Liver (tissue), 1 donor: Measurements from ENCODE around the gene SRRM2.

ENCODE experiments used
- HNF4G ChIP-seq: IDR thresholded peaks from 2 replicates; pipeline ENCODE4 v1.6.1; 2016; ENCODE audit warnings: antibody characterized with exemption
- SP1 ChIP-seq: IDR thresholded peaks from 2 replicates; pipeline ENCODE4 v1.6.1; 2018; ENCODE audit warnings: antibody characterized with exemption, mild to moderate bottlenecking
- donor health status: healthy.

DNA sequence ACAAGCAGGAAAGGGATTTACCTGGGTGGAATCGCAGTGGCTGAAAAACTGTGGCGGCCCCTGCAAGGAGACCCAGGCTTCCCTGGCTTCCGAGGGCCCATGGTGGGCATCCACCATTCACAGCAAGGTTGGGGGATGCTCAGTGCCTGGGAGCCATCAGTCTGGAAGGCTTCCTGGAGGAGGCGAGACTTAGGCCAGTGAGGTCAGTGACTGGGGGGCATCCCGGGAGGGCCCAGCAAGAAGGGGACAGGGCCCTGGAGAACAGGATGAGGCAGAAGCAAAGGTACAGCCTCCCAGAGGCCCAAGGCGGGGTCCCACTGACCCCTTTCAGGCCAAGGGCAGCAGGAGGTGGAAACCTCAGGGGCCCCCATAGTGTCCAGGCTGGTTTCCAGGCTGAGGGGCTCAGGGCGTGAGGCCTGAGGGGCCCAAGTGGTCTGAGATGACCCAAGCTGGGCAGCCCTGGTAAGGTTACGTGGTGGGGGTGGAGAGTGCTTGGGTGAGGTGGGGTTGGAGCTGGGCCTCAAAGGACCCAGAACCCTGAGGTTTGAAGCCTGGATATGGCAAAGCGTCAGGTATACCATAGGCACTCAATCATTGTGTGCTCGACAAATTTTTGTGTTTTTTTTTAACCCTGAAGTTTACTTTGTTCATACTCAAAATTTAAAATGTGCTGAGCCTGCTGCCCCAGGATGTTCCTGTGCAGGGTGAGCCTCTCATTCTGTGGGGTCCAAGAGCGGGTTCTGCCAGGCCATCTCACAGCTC, 15.8 kb upstream of the SRRM2 start:
- TF ChIP-seq HNF4G = no peak
- TF ChIP-seq SP1 = no peak
